Neural cell (in vitro differentiated cells): ENCODE measurements around the gene CT47A7.
A peak's percentile ranks its signal among the peaks of the same experiment; 100 is the strongest.

Source experiments
- CTCF ChIP-seq: fragments of 450-650 bp; IDR thresholded peaks from 2 replicates; pipeline ENCODE4 v1.5.1; 2014; ENCODE audit warnings: antibody characterized with exemption, mild to moderate bottlenecking, moderate library complexity; ENCODE audit not compliant: poor library complexity, severe bottlenecking
- EP300 ChIP-seq: fragments of 450-650 bp; conservative IDR thresholded peaks from 2 replicates; pipeline ENCODE4 v1.6.1; 2014; ENCODE audit warnings: antibody characterized with exemption, mild to moderate bottlenecking, moderate library complexity; ENCODE audit not compliant: poor library complexity, severe bottlenecking
- EZH2 ChIP-seq: fragments of 200-600, 300-800 bp; shearing (Covaris generic), sonication (generic); IDR thresholded peaks from 2 replicates; pipeline ENCODE4 v1.6.1; 2014; ENCODE audit warnings: antibody characterized with exemption, low read length, borderline replicate concordance, mild to moderate bottlenecking; ENCODE audit not compliant: insufficient read depth, poor library complexity, severe bottlenecking
- MXI1 ChIP-seq: fragments of 450-650 bp; conservative IDR thresholded peaks from 2 replicates; pipeline ENCODE4 v1.6.1; 2014; ENCODE audit warnings: antibody characterized with exemption, mild to moderate bottlenecking; ENCODE audit not compliant: poor library complexity, severe bottlenecking
- POLR2AphosphoS5 ChIP-seq: IDR thresholded peaks from 2 replicates; pipeline ENCODE4 v1.6.1; 2012
- RAD21 ChIP-seq: fragments of 450-650 bp; conservative IDR thresholded peaks from 2 replicates; pipeline ENCODE4 v1.6.1; 2014; ENCODE audit warnings: antibody characterized with exemption, mild to moderate bottlenecking, moderate library complexity
- SMC3 ChIP-seq: fragments of 450-650 bp; conservative IDR thresholded peaks from 2 replicates; pipeline ENCODE4 v1.6.1; 2014; ENCODE audit warnings: antibody characterized with exemption, mild to moderate bottlenecking, moderate library complexity; ENCODE audit not compliant: poor library complexity
- TAF1 ChIP-seq: IDR thresholded peaks from 2 replicates; pipeline ENCODE4 v1.6.1; 2012; ENCODE audit warnings: low read depth
- TF ChIP-seq, protein P1 (sequence below): IDR thresholded peaks from 2 replicates; pipeline ENCODE4 v1.6.1; 2012; ENCODE audit warnings: borderline replicate concordance

DNA sequence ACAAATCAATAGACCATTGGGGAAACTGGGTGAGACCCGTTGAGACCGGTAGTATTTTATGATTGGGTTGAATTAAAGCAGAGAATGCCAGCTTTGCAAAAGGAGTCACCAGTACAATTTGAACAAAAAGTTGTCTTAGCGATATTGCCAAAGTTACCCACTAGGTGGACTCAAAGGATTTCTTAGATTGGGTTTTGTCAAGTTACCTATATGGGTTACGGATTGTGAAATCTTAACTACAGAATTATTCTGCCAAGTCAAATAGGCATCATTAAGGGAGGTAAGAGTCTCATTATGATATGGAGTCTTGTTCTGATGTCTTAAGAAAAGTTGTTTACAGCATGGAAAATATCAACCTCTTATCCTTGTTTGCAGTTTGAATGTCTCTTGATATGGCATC, 44.2 kb upstream of the CT47A7 start:
- no peak for TF ChIP-seq POLR2AphosphoS5
- peak; percentile 38 for TF ChIP-seq CTCF
- TF ChIP-seq TAF1: no peak
- TF ChIP-seq RAD21: peak; percentile 37
- TF ChIP-seq, protein P1, sequence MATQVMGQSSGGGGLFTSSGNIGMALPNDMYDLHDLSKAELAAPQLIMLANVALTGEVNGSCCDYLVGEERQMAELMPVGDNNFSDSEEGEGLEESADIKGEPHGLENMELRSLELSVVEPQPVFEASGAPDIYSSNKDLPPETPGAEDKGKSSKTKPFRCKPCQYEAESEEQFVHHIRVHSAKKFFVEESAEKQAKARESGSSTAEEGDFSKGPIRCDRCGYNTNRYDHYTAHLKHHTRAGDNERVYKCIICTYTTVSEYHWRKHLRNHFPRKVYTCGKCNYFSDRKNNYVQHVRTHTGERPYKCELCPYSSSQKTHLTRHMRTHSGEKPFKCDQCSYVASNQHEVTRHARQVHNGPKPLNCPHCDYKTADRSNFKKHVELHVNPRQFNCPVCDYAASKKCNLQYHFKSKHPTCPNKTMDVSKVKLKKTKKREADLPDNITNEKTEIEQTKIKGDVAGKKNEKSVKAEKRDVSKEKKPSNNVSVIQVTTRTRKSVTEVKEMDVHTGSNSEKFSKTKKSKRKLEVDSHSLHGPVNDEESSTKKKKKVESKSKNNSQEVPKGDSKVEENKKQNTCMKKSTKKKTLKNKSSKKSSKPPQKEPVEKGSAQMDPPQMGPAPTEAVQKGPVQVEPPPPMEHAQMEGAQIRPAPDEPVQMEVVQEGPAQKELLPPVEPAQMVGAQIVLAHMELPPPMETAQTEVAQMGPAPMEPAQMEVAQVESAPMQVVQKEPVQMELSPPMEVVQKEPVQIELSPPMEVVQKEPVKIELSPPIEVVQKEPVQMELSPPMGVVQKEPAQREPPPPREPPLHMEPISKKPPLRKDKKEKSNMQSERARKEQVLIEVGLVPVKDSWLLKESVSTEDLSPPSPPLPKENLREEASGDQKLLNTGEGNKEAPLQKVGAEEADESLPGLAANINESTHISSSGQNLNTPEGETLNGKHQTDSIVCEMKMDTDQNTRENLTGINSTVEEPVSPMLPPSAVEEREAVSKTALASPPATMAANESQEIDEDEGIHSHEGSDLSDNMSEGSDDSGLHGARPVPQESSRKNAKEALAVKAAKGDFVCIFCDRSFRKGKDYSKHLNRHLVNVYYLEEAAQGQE: no peak
- TF ChIP-seq EZH2: no peak
- TF ChIP-seq MXI1: no peak
- TF ChIP-seq SMC3: peak; percentile 21
- TF ChIP-seq EP300: no peak
